Measurements from ENCODE around the gene WSCD1.

WSCD1 gene

DNA sequence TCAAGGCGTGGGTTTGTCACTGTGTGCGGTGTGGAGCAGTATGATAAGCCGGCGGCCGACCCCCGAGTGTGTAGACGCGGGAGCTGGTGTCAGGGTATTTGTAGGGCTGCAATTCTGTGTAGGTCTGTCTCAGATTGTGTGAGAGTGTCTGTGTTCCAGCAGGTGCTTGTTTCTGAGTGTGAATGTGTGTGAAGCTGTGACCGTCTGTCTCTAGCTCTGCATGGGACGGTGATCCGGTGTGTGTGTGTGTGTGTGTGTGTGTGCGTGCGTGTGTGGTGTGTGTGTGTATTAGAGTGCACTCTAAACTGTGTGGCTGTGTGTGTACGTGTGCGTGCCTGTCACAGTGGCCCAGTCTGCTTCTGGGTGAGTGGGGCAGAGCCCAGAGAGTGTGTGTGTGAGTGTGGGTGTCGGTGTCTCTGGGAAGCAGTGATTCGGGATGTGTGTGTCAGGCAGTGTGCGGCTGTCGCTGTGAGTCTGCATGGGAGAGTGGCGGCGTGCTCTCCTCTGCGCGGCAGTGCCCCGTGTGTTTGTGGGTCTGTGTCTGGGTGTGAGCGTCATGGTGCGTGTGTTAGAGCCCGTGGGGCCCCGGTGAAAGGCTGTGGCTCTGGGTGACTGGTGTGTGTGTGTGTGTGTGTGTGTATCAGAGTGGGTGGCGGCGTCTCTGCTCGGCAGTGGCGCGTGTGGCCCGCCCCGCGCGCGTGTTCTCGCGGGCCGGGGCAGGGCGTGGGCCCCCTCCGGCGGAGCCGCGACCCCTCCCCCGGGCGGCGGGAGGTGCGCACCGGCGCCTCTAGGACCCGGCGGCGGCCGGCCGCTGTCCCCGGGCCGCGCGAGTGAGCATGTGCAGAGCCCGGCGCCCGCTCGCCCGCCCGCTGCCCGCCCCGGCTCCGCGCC is at the start of gene WSCD1:
Gene WSCD1 (plus strand): TSS at position 841 of the 891 bp plus-strand sequence. CDS start 10,280 bp downstream, outside the sequence.
- Mint-ChIP-seq H3K9me3 (no peaks in the 10 kb centered on the region), H3K27me3 (ENCODE audit: low read depth) (peaks cover 56% of the 10 kb centered on the region), H3K4me1 (ENCODE audit: low read depth) (peaks cover 4% of the 10 kb centered on the region), H3K27ac (no peak within 1 kb of the TSS), H3K4me3 (peak within 1 kb of the TSS; percentile 76), H3K36me3 (ENCODE audit: low read depth) (no peaks in the 10 kb centered on the region)
- no peak for DNase-seq (ENCODE audit: low spot score)

DNA sequence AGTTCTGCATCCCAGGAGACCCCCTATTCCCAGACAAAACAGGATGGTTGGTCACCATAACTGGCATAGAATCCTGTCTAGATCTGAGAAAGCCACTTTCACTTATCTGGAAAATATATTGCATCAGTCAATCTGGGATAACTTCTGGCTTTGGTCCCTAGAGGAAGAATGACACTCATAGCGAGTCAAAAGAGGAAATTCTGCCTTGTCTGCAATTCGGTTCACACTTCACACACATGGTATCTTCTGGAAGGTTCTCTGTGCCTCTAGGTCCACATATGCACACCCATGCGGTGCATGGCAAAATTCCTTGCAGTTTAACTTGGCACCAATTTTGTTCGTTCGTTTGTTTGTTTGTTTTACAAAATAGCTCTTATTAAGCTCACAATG is 49.2 kb upstream of the WSCD1 start:
- Mint-ChIP-seq H3K27ac (no peak overlapping the region), H3K4me1 (ENCODE audit: low read depth) (no peaks in the 10 kb centered on the region), H3K9me3 (no peaks in the 10 kb centered on the region), H3K4me3 (no peak overlapping the region), H3K36me3 (ENCODE audit: low read depth) (no peaks in the 10 kb centered on the region), H3K27me3 (ENCODE audit: low read depth) (peaks cover 4% of the 10 kb centered on the region)
- no peak for DNase-seq (ENCODE audit: low spot score)

DNA sequence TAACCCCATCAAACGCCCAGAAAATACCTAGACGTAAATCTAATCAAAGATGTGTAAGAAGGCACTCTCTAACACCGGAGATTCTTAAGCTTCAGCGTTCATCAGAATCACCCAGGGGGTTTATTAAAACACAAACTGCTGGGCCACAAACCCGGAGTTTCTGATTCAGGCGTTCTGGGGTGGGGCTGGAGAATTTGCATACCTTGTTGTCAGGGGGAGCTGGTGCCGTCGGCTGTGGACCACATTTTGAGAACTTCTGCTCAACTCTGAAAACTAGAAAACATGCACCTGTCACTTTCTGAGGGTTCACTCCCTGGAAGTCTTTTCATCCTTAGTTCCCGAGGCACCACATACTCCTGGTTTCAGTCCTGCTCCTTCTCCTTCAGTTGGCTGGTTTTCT is 48.6 kb upstream of the WSCD1 start:
- Mint-ChIP-seq H3K4me1 (ENCODE audit: low read depth) (no peaks in the 10 kb centered on the region), H3K36me3 (ENCODE audit: low read depth) (no peaks in the 10 kb centered on the region), H3K27ac (no peak overlapping the region), H3K27me3 (ENCODE audit: low read depth) (peaks cover 4% of the 10 kb centered on the region), H3K4me3 (no peak overlapping the region), H3K9me3 (no peaks in the 10 kb centered on the region)
- DNase-seq (ENCODE audit: low spot score): no peak

DNA sequence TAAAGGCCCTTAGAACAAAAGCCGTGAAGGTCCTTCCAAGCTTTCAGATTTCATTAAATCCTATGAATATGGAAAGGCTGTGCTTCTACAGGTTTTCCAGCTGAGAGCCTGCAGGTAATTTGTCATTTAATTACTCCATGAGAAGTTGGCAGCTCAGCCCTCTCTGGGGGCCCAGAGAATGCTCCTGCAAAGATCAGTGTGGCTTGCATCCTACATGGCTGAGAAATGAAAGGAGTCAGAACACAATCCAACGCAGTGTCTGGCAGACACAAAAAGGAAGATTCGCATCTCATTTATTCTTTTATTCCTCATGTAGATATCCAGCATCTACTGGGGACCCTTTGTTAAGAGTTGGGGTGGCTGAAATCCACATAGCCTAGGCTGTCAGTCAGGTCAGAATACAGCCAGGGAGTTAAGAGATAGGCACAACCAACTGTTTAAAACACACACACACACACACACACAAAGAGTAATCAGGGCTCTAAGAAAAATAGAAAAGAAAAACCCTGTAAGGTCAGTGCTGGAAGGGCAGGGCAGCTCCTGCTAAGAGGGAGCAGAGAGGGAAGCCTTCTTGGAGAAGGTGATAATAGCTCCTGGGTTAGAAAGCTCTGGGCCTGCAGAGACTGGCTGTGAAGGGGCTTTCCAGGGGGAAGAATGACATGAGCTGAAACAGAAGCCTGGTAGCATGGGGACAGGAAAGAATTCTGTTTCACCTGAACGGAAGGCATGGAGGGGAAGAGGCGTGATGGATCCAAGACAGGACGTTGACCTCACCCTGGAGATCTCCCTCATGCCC is 46.9 kb upstream of the WSCD1 start:
- H3K36me3 Mint-ChIP-seq (ENCODE audit: low read depth): no peaks in the 10 kb centered on the region
- no peaks in the 10 kb centered on the region for H3K9me3 Mint-ChIP-seq
- no peak overlapping the region for H3K27ac Mint-ChIP-seq
- no peaks in the 10 kb centered on the region for H3K27me3 Mint-ChIP-seq (ENCODE audit: low read depth)
- no peaks in the 10 kb centered on the region for H3K4me1 Mint-ChIP-seq (ENCODE audit: low read depth)
- DNase-seq (ENCODE audit: low spot score): no peak
- no peak overlapping the region for H3K4me3 Mint-ChIP-seq

DNA sequence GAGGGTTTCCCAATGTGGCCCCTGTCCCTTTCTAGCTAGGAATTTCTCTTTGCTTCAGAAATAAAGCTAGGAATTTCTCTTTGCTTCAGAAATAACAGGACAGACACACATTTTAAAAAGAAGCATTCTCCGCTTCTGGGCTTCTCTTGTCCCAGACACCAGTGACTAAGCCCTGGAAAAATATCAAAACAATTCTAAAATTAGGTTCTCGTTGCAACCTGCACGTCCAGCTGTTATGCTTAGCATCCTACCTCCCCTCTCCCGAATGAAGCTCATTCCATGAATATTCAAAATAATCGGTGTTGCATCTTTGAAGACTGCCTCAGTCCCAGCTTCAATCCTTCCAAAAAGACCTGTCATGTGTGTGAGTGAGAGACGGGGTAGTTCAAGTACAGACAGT is 45.6 kb upstream of the WSCD1 start:
- H3K4me1 Mint-ChIP-seq (ENCODE audit: low read depth): no peaks in the 10 kb centered on the region
- no peaks in the 10 kb centered on the region for H3K9me3 Mint-ChIP-seq
- H3K27ac Mint-ChIP-seq: no peak overlapping the region
- no peak overlapping the region for H3K4me3 Mint-ChIP-seq
- no peaks in the 10 kb centered on the region for H3K36me3 Mint-ChIP-seq (ENCODE audit: low read depth)
- H3K27me3 Mint-ChIP-seq (ENCODE audit: low read depth): peaks cover 4% of the 10 kb centered on the region
- DNase-seq (ENCODE audit: low spot score): no peak

DNA sequence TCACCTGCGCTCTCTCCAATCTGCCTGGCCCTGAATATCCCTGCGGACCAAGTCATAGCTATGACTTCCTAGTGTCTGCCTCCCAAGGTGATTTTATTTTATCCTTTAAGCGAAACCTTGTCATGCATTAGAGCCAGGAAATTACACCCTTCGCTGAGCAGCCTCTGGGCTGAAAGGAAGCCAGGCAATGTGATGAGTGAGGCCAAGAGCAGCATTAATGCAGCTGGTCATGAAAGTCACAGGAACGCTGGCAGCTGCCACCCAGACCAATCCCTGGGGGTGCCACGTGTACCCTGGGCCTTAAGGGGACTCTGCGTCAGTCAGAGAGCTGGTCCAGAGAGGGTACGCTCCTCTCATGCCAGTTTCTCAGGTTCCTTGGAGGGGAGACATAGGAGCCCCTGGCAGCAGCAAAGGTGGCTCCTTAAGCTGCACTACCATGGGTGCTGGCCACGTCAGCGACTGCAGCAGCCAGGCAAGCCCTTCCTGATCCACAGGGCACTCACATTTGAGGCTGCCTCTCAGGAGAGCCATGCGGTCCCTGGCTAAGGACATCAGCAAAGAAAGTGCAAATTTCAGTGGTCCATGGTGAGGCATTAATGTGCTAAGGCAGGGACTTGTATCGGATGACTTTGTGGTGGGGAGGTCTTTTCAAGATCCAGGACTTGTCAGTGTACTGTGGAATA is 42.7 kb upstream of the WSCD1 start:
- Mint-ChIP-seq H3K4me1 (ENCODE audit: low read depth) (no peaks in the 10 kb centered on the region), H3K4me3 (no peak overlapping the region), H3K27ac (no peak overlapping the region), H3K36me3 (ENCODE audit: low read depth) (no peaks in the 10 kb centered on the region), H3K9me3 (no peaks in the 10 kb centered on the region), H3K27me3 (ENCODE audit: low read depth) (peaks cover 8% of the 10 kb centered on the region)
- no peak for DNase-seq (ENCODE audit: low spot score)

DNA sequence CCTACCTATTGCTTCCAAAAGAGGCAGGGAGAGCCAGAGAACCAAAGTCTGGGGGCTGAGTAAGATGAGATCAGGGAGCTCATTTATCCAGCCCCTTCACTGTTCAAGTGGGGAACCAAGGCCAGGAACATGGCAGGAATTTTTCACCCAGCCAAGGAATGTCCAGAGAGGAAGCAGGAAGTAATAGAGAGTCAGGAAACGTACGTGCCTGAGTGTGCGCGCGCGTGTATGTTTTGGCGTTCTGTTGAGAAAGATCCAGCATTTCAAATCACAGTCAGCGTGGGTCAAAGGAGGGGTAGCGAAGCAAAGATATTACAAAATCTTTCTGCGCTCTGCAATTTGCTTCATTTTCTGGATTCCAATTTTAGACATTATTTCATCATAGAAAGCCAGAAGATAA is 41.9 kb upstream of the WSCD1 start:
- H3K27ac Mint-ChIP-seq: no peak overlapping the region
- H3K36me3 Mint-ChIP-seq (ENCODE audit: low read depth): no peaks in the 10 kb centered on the region
- no peaks in the 10 kb centered on the region for H3K4me1 Mint-ChIP-seq (ENCODE audit: low read depth)
- no peaks in the 10 kb centered on the region for H3K9me3 Mint-ChIP-seq
- H3K27me3 Mint-ChIP-seq (ENCODE audit: low read depth): peaks cover 8% of the 10 kb centered on the region
- H3K4me3 Mint-ChIP-seq: no peak overlapping the region
- DNase-seq (ENCODE audit: low spot score): no peak

DNA sequence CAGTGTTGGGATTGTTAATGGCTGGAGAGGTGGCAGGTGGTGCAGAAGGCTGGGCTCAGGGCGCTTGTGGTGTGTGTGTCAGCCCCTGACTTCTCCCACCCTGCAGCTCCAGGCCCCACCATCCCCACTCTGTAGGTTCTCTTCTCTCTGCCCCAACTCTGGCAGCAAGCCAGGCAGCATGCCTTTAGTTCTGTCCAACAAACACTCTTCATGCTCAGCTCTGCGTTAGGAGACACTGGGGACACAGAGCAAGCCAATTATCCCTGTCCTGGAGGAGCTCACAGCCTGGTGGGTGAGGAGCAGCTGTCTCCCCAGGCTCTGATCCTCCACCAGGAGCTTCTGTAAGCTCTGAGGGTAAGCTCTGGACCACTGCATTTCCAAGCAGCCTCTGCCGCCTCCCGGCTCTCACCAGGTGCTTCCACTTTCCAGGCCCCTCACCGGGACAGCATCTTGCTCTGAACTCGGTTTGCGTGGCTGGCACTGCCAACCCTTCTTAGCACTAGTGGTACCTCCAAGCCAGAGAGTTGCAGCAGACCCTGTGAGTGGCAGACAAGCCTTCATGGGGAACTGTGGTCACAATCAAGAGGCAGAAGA is 34.3 kb upstream of the WSCD1 start:
- DNase-seq (ENCODE audit: low spot score): no peak
- H3K36me3 Mint-ChIP-seq (ENCODE audit: low read depth): no peaks in the 10 kb centered on the region
- no peaks in the 10 kb centered on the region for H3K9me3 Mint-ChIP-seq
- H3K27me3 Mint-ChIP-seq (ENCODE audit: low read depth): no peaks in the 10 kb centered on the region
- no peaks in the 10 kb centered on the region for H3K4me1 Mint-ChIP-seq (ENCODE audit: low read depth)
- H3K4me3 Mint-ChIP-seq: no peak overlapping the region
- no peak overlapping the region for H3K27ac Mint-ChIP-seq

DNA sequence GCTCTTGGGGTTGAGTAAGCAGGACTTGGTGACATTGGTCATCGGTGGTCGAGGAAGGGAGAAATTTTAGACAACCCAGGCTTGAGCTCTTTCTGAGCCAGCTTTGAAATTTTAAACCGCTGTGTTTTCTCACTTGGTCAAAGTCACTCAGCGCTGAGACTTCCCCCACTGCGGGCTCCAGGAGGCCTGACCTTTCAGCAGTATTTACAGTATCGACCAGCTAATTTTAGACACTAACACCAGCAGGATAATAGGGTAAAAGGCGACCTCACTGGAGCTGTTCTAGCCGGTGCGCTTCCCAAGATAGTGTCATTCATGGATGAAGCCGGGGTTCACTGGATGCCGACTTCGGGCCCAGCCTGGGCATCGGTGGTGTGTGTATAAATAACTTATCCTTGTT is 29.7 kb upstream of the WSCD1 start:
- H3K27ac Mint-ChIP-seq: no peak overlapping the region
- DNase-seq (ENCODE audit: low spot score): no peak
- H3K36me3 Mint-ChIP-seq (ENCODE audit: low read depth): no peaks in the 10 kb centered on the region
- no peaks in the 10 kb centered on the region for H3K9me3 Mint-ChIP-seq
- peaks cover 2% of the 10 kb centered on the region for H3K27me3 Mint-ChIP-seq (ENCODE audit: low read depth)
- H3K4me3 Mint-ChIP-seq: no peak overlapping the region
- no peaks in the 10 kb centered on the region for H3K4me1 Mint-ChIP-seq (ENCODE audit: low read depth)

DNA sequence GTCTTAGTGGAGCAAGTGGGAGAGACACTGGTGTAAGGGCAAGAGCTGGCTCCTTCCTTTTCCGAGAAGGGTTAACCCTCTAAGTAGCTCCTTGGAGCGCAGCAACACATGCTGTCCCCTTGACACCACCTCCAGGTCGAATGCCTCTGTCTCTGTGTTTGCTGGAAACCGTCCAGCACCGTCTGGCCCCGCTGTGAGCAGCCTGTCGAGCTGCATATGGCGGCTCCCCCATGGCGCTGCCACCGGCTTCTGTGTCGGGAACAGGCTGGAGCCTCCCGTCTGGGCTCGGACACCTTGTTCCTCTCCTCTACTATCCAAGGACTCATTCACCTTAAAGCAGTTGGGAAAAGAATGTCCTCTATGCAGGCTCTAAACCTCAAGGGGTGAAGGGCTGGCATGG is 28.9 kb upstream of the WSCD1 start:
- Mint-ChIP-seq H3K27me3 (ENCODE audit: low read depth) (peaks cover 2% of the 10 kb centered on the region), H3K27ac (no peak overlapping the region), H3K36me3 (ENCODE audit: low read depth) (no peaks in the 10 kb centered on the region), H3K4me1 (ENCODE audit: low read depth) (no peaks in the 10 kb centered on the region), H3K4me3 (no peak overlapping the region), H3K9me3 (no peaks in the 10 kb centered on the region)
- no peak for DNase-seq (ENCODE audit: low spot score)

DNA sequence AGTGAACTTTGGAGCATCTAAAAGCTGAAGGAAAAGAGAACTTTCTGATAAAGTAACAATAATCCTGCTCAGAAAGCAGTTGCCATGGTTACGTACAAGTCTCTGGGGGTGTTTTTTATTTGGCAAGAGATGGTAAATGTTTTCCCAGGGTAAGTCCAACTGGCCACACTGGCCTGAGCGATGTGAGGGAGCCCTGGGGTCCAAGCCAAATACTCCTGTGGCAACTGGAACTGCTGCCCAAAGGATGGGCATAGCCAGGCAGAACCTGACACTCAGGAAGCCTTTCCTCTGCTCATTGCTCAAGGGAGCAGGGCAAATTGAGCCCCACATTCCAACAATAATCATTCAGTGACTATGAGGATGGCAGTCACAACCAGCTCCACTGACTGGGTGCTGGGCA is 26.8 kb upstream of the WSCD1 start:
- no peaks in the 10 kb centered on the region for H3K9me3 Mint-ChIP-seq
- H3K36me3 Mint-ChIP-seq (ENCODE audit: low read depth): no peaks in the 10 kb centered on the region
- no peak overlapping the region for H3K27ac Mint-ChIP-seq
- H3K4me1 Mint-ChIP-seq (ENCODE audit: low read depth): no peaks in the 10 kb centered on the region
- no peak for DNase-seq (ENCODE audit: low spot score)
- no peak overlapping the region for H3K4me3 Mint-ChIP-seq
- H3K27me3 Mint-ChIP-seq (ENCODE audit: low read depth): peaks cover 2% of the 10 kb centered on the region

DNA sequence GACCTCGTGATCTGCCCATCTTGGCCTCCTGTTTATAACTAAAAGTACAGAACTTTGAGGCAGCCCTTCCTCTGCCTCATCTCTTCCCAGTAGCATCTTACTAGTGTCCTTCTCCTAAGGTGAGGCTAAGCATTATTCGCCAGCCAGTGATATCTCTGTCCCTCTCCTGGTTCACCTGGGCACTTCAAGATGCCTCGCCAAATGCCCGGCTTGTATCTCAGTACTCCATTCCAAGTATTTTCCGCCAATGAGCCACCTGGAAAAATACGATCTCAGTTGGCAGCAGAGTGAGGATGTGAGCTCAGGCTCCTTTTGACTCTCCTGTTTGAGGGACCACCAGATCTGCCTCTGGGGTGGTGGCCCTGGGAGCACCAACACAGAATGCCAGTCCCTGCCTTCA is 25.9 kb upstream of the WSCD1 start:
- DNase-seq (ENCODE audit: low spot score): no peak
- no peaks in the 10 kb centered on the region for H3K36me3 Mint-ChIP-seq (ENCODE audit: low read depth)
- H3K9me3 Mint-ChIP-seq: no peaks in the 10 kb centered on the region
- H3K4me3 Mint-ChIP-seq: no peak overlapping the region
- H3K27ac Mint-ChIP-seq: no peak overlapping the region
- no peaks in the 10 kb centered on the region for H3K4me1 Mint-ChIP-seq (ENCODE audit: low read depth)
- H3K27me3 Mint-ChIP-seq (ENCODE audit: low read depth): peaks cover 2% of the 10 kb centered on the region

DNA sequence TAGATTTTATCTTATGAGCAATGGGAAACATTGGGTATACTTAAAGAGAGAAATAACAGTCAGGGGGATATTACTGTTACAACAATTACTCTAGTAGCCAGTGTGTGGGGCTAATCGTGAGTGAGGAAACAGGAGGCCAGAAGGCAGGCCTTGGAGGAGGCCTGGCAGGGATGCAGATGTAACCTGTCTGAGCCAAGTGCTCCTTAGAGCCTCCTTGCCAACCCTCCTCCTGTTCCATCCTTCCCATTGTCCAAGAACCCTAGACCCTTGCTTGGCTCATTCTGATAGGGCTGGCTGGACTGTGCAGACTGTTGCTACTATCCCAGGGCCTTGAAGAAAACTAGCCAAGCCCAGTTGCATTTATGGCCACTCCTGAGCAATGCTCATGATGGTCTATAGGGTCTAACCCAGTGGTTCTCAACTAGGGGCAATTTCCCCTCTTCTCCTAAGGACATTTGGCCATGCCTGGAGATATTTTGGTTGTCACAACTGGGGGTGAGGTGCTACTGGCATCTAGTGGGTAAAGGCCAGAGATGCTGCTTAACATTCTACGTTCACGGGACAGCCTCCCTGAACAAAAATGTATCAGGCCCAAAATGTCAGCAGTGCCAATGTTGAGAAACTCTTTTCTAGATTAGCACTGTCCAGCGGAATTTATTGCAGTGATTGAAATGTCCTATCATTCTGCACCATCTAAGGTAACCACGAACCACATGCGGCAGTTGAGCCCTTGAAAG is 24.4 kb upstream of the WSCD1 start:
- no peaks in the 10 kb centered on the region for H3K36me3 Mint-ChIP-seq (ENCODE audit: low read depth)
- H3K4me1 Mint-ChIP-seq (ENCODE audit: low read depth): no peaks in the 10 kb centered on the region
- DNase-seq (ENCODE audit: low spot score): no peak
- no peak overlapping the region for H3K4me3 Mint-ChIP-seq
- no peak overlapping the region for H3K27ac Mint-ChIP-seq
- peaks cover 2% of the 10 kb centered on the region for H3K27me3 Mint-ChIP-seq (ENCODE audit: low read depth)
- no peaks in the 10 kb centered on the region for H3K9me3 Mint-ChIP-seq

Data from T-helper 2 cell treated with Interferon-gamma antibody and Interleukin-4, amounts not matched to agents 5 μg/mL and 100 μg/mL, for 36 hours (primary cell).